H1 (cell line): ENCODE results near the gene TBX18. TPM values are rescaled to one million over a fixed set of nuclear protein-coding genes. Genes with fewer than 3 reads are reported as not detected.

Source experiments
- CTCF ChIA-PET: fragments of 300-600 bp; sonication (Branson Sonifier 250); formaldehyde crosslinking; loops from one replicate; lab custom pipeline; 2021; ENCODE audit not compliant: partially characterized antibody; lab: Charles Lee
- POLR2A ChIA-PET: fragments of 300-600 bp; sonication (Branson Sonifier 250); formaldehyde crosslinking; loops from one replicate; lab custom pipeline; 2021; ENCODE audit warnings: inconsistent platforms; ENCODE audit not compliant: partially characterized antibody; lab: Charles Lee
- DNase-seq, 2 experiments: peaks; one replicate each; pipeline versions ENCODE4 v3.0.0 to v3.0.0-alpha.2; 2010 to 2022; ENCODE audit warnings: low spot score in 2 of 2, low read depth in 1 of 2, mixed read lengths in 1 of 2
- FAIRE-seq: peaks from 2 replicates; lab custom pipeline; 2011; peaks lifted over from hg19 to GRCh38; lab: Jason Lieb, UNC
- H2AFZ ChIP-seq: 2 replicates; pipeline ENCODE4 v1.8.1; 2012; ENCODE audit warnings: low read length, inconsistent platforms
- H2AK5ac ChIP-seq: 2 replicates; pipeline ENCODE4 v1.6.1; 2013; ENCODE audit warnings: low read depth, low read length
- H2BK120ac ChIP-seq: replicated peaks from 2 replicates; pipeline ENCODE3; 2013; ENCODE audit warnings: low read depth, low read length, inconsistent platforms
- H2BK12ac ChIP-seq: 2 replicates; pipeline ENCODE4 v1.6.1; 2013; ENCODE audit warnings: low read depth, low read length
- H2BK15ac ChIP-seq: 2 replicates; pipeline ENCODE4 v1.6.1; 2013; ENCODE audit warnings: low read length
- H2BK20ac ChIP-seq: 2 replicates; pipeline ENCODE4 v1.6.1; 2013; ENCODE audit warnings: low read length
- H2BK5ac ChIP-seq: 2 replicates; pipeline ENCODE4 v1.6.1; 2013; ENCODE audit warnings: low read depth, low read length
- H3K14ac ChIP-seq: 2 replicates; pipeline ENCODE4 v1.6.1; 2013; ENCODE audit warnings: inconsistent platforms; ENCODE audit not compliant: insufficient read length
- H3K18ac ChIP-seq: 2 replicates; pipeline ENCODE4 v1.6.1; 2013; ENCODE audit warnings: low read length; ENCODE audit errors: extremely low read depth
- H3K23ac ChIP-seq: 2 replicates; pipeline ENCODE4 v1.6.1; 2013; ENCODE audit warnings: inconsistent platforms; ENCODE audit not compliant: insufficient read length
- H3K23me2 ChIP-seq: 2 replicates; pipeline ENCODE4 v1.6.1; 2013; ENCODE audit warnings: low read depth, low read length
- H3K27ac ChIP-seq: 2 replicates; pipeline ENCODE4 v1.6.1; 2011; ENCODE audit warnings: low read depth, low read length, inconsistent platforms
- H3K27me3 ChIP-seq, 4 experiments: replicated peaks in 1 of 4; 1 replicate in 1 of 4; 2 replicates in 3 of 4; pipeline versions ENCODE4 v1.6.1 to v1.8.1; 2011 to 2013; ENCODE audit warnings: low read length in 3 of 4, mild to moderate bottlenecking in 3 of 4, inconsistent platforms in 2 of 4, mixed read lengths in 2 of 4, moderate library complexity in 1 of 4; ENCODE audit not compliant: control insufficient read depth in 3 of 4, insufficient read depth in 3 of 4; ENCODE audit errors: extremely low read depth in 1 of 4
- H3K36me3 ChIP-seq, 4 experiments: 2 replicates each; pipeline versions ENCODE4 v1.6.1 to v1.8.1; 2011 to 2013; ENCODE audit warnings: mild to moderate bottlenecking in 4 of 4, low read length in 3 of 4, moderate library complexity in 2 of 4, control low read depth in 1 of 4, inconsistent platforms in 1 of 4; ENCODE audit not compliant: insufficient read depth in 4 of 4, control insufficient read depth in 2 of 4
- H3K4ac ChIP-seq: replicated peaks from 2 replicates; pipeline ENCODE3; 2013; ENCODE audit warnings: low read length, low read depth, mixed read lengths, inconsistent platforms; ENCODE audit not compliant: insufficient read length
- H3K4me1 ChIP-seq, 4 experiments: replicated peaks in 1 of 4; 1 replicate in 1 of 4; 2 replicates in 3 of 4; pipeline versions ENCODE4 v1.6.1 to v1.8.1; 2011 to 2013; ENCODE audit warnings: low read length in 3 of 4, inconsistent platforms in 2 of 4, mixed read lengths in 1 of 4; ENCODE audit not compliant: insufficient read depth in 4 of 4, control insufficient read depth in 3 of 4
- H3K4me2 ChIP-seq, 2 experiments: 2 replicates each; pipeline versions ENCODE4 v1.6.1 to v1.8.1; 2011 to 2013; ENCODE audit warnings: low read depth in 2 of 2, low read length in 2 of 2, control low read depth in 1 of 2, inconsistent platforms in 1 of 2, mild to moderate bottlenecking in 1 of 2; ENCODE audit not compliant: insufficient read depth in 1 of 2
- H3K4me3 ChIP-seq, 4 experiments: fragments of 200-600, 300-600 bp in 1 of 4; sonication (generic), shearing (Covaris generic), sonication (Bioruptor Twin) in 1 of 4; 2 replicates each; pipeline versions ENCODE4 v1.5.1 to v1.8.1; 2011 to 2016; ENCODE audit warnings: low read length in 4 of 4, low read depth in 3 of 4, control low read depth in 2 of 4, inconsistent platforms in 2 of 4, mild to moderate bottlenecking in 2 of 4, mixed read lengths in 1 of 4, moderate library complexity in 1 of 4; ENCODE audit not compliant: insufficient read depth in 2 of 4; ENCODE audit errors: extremely low read depth in 1 of 4
- H3K56ac ChIP-seq: replicated peaks from 2 replicates; pipeline ENCODE3; 2013; ENCODE audit warnings: low read depth, mild to moderate bottlenecking, mixed read lengths, low read length, inconsistent platforms; ENCODE audit not compliant: insufficient read length
- H3K79me1 ChIP-seq: 2 replicates; pipeline ENCODE4 v1.6.1; 2013; ENCODE audit warnings: low read depth, low read length, control low read depth
- H3K79me2 ChIP-seq, 2 experiments: 2 replicates each; pipeline versions ENCODE4 v1.6.1 to v1.8.1; 2012 to 2013; ENCODE audit warnings: low read length in 2 of 2, mild to moderate bottlenecking in 2 of 2, inconsistent platforms in 1 of 2; ENCODE audit not compliant: insufficient read depth in 2 of 2, control insufficient read depth in 1 of 2
- H3K9ac ChIP-seq, 4 experiments: replicated peaks in 1 of 4; 1 replicate in 1 of 4; 2 replicates in 3 of 4; pipeline versions ENCODE4 v1.6.1 to v1.8.1; 2011 to 2013; ENCODE audit warnings: low read depth in 3 of 4, low read length in 3 of 4, control low read depth in 2 of 4, mild to moderate bottlenecking in 2 of 4, moderate library complexity in 2 of 4, inconsistent platforms in 1 of 4; ENCODE audit errors: extremely low read depth in 1 of 4
- H3K9me3 ChIP-seq, 2 experiments: 2 replicates each; pipeline versions ENCODE4 v1.6.1 to v1.8.1; 2012 to 2013; ENCODE audit warnings: mild to moderate bottlenecking in 2 of 2, moderate library complexity in 2 of 2, control low read depth in 1 of 2, inconsistent platforms in 1 of 2, low read depth in 1 of 2, low read length in 1 of 2, mixed read lengths in 1 of 2; ENCODE audit not compliant: insufficient read depth in 2 of 2
- H4K20me1 ChIP-seq, 2 experiments: replicated peaks in 1 of 2; 2 replicates each; pipeline versions ENCODE3 to v1.8.1; 2011 to 2013; ENCODE audit warnings: inconsistent platforms in 2 of 2, low read length in 2 of 2, mild to moderate bottlenecking in 1 of 2; ENCODE audit not compliant: insufficient read depth in 2 of 2, control insufficient read depth in 1 of 2
- H4K5ac ChIP-seq: 2 replicates; pipeline ENCODE4 v1.6.1; 2013; ENCODE audit warnings: low read length, low read depth, mixed read lengths, inconsistent platforms; ENCODE audit not compliant: insufficient read length
- H4K8ac ChIP-seq: 2 replicates; pipeline ENCODE4 v1.8.0; 2013; ENCODE audit warnings: mild to moderate bottlenecking, moderate library complexity, low read length, inconsistent platforms; ENCODE audit not compliant: insufficient read depth; ENCODE audit errors: extremely low read depth
- H4K91ac ChIP-seq: replicated peaks from 2 replicates; pipeline ENCODE3; 2013; ENCODE audit warnings: low read length, mixed read lengths, inconsistent platforms; ENCODE audit not compliant: insufficient read length
- CREB1 ChIP-seq: IDR thresholded peaks from 2 replicates; pipeline ENCODE4 v1.6.1; 2012; ENCODE audit warnings: inconsistent platforms
- EP300 ChIP-seq, 2 experiments: IDR thresholded peaks; 1 replicate in 1 of 2; 2 replicates in 1 of 2; pipeline ENCODE4 v1.6.1; 2011 to 2012; ENCODE audit warnings: low read depth in 2 of 2, low read length in 2 of 2, mild to moderate bottlenecking in 2 of 2, borderline replicate concordance in 1 of 2, inconsistent platforms in 1 of 2, moderate library complexity in 1 of 2
- EZH2 ChIP-seq: fragments of 200-600 bp; sonication (generic); IDR thresholded peaks from 2 replicates; pipeline ENCODE4 v1.7.1; 2012; ENCODE audit warnings: low read depth, mild to moderate bottlenecking, moderate library complexity, low read length, inconsistent platforms; ENCODE audit not compliant: severe bottlenecking
- JUN ChIP-seq: IDR thresholded peaks from 2 replicates; pipeline ENCODE4 v1.6.1; 2011; ENCODE audit warnings: low read depth, mild to moderate bottlenecking, improper control_type of control experiment, low read length
- JUND ChIP-seq: IDR thresholded peaks from 2 replicates; pipeline ENCODE4 v1.6.1; 2011; ENCODE audit warnings: mild to moderate bottlenecking, improper control_type of control experiment, low read length
- MAFK ChIP-seq: IDR thresholded peaks from 2 replicates; pipeline ENCODE4 v1.6.1; 2012; ENCODE audit warnings: low read depth, mild to moderate bottlenecking, improper control_type of control experiment, low read length
- NRF1 ChIP-seq: IDR thresholded peaks from 2 replicates; pipeline ENCODE4 v1.6.1; 2011; ENCODE audit warnings: mild to moderate bottlenecking, low read depth, low read length, improper control_type of control experiment
- PHF8 ChIP-seq: fragments of 200-600 bp; sonication (generic); conservative IDR thresholded peaks from 2 replicates; pipeline ENCODE4 v1.7.1; 2012; ENCODE audit warnings: low read depth, mild to moderate bottlenecking, inconsistent platforms, low read length, moderate library complexity
- RFX5 ChIP-seq: IDR thresholded peaks from 2 replicates; pipeline ENCODE4 v1.6.1; 2011; ENCODE audit warnings: low read depth, low read length, improper control_type of control experiment, borderline replicate concordance
- RXRA ChIP-seq: IDR thresholded peaks from 2 replicates; pipeline ENCODE4 v1.6.1; 2011; ENCODE audit warnings: low read depth, mild to moderate bottlenecking, low read length, moderate library complexity; ENCODE audit not compliant: insufficient read depth
- SP4 ChIP-seq: IDR thresholded peaks from 2 replicates; pipeline ENCODE4 v1.6.1; 2012; ENCODE audit warnings: low read length, inconsistent platforms
- TAF7 ChIP-seq: optimal IDR thresholded peaks from 2 replicates; pipeline ENCODE3; 2011; ENCODE audit warnings: low read depth, mild to moderate bottlenecking, inconsistent platforms, low read length, moderate library complexity, borderline replicate concordance
- USF2 ChIP-seq: IDR thresholded peaks from 2 replicates; pipeline ENCODE4 v1.6.1; 2011; ENCODE audit warnings: low read length, improper control_type of control experiment
- ZNF274 ChIP-seq: IDR thresholded peaks from 2 replicates; pipeline ENCODE4 v1.7.0; 2012; ENCODE audit warnings: low read length, borderline replicate concordance; ENCODE audit errors: extremely low read depth
- WGBS, 2 experiments: shearing (Covaris generic) in 1 of 2; methylation state at CpG; one replicate each; pipeline versions ENCODE4 v1.1.6 to v1.1.7; 2013 to 2015; ENCODE audit warnings: low lambda C conversion rate in 2 of 2, mixed read lengths in 2 of 2, inconsistent platforms in 1 of 2, low coverage in 1 of 2, missing lambda C conversion rate in 1 of 2; ENCODE audit not compliant: insufficient replicate concordance in 2 of 2, insufficient coverage in 1 of 2, insufficient read length in 1 of 2; ENCODE audit errors: extremely low coverage in 1 of 2, missing lambda C conversion rate in 1 of 2; 5-methylcytosine and 5-hydroxymethylcytosine counted together
- polyA plus RNA-seq, 7 experiments: library from polyadenylated mRNA; depleted of rRNA in 3 of 7; stranded (reverse) in 5 of 7; unstranded in 2 of 7; fragments of >200 nt in 5 of 7; fragments of 200-250 nt in 2 of 7; gene quantifications; 1 replicate in 5 of 7; 2 replicates in 1 of 7; 4 replicates in 1 of 7; pipeline versions ENCODE4 v1.2.1 to v1.2.3, GENCODE V29; 2011 to 2013; ENCODE audit warnings: missing spikeins in 2 of 7, mixed read lengths in 2 of 7
- total RNA-seq: library from RNA; stranded (reverse); fragmentation: NEBNext Ultra II Directional; extraction: Animal tissue kit (Norgen Biotek cat#: 25700); gene quantifications from 2 replicates; pipeline ENCODE4 v1.2.1, GENCODE V29; 2021

The TBX18 gene
- total and polyA plus RNA-seq, 2 of the 8 experiments (the other 6 are each of a cell fraction or from before 2014, with no cell fraction given), result 0.02 TPM; not detected in 1

GRCh38 chr6:84719152-84719551 is 45.2 kb downstream of the TBX18 start:
- no peaks in the 10 kb centered on the region for H3K79me1 ChIP-seq
- no peak overlapping the region for H2BK20ac ChIP-seq
- no peak overlapping the region for H4K5ac ChIP-seq
- H3K27me3 ChIP-seq, result no peaks in the 10 kb centered on the region
- no peak overlapping the region for H4K8ac ChIP-seq
- H3K9me3 ChIP-seq, result no peaks in the 10 kb centered on the region; a peak in 1 of 4 replicates
- H2AFZ ChIP-seq, result no peak overlapping the region
- DNase-seq (no peak), FAIRE-seq (no peak)
- no peak overlapping the region for H3K14ac ChIP-seq
- H3K18ac ChIP-seq, result no peak overlapping the region
- ChIA-PET POLR2A (no interaction called here), CTCF (interaction anchor here (3.6 kb wide), 1 partner anchor 10 kb away, joined by 9 read pairs; no protein-coding TSS in a partner anchor)
- no peaks in the 10 kb centered on the region for H3K79me2 ChIP-seq
- no peaks in the 10 kb centered on the region for H3K36me3 ChIP-seq
- H3K27ac ChIP-seq, result no peak overlapping the region
- no peak overlapping the region for H2BK12ac ChIP-seq
- H3K9ac ChIP-seq, result no peak overlapping the region
- H3K4ac ChIP-seq, result no peak overlapping the region
- no peak overlapping the region for H3K4me2 ChIP-seq
- no peak overlapping the region for H3K56ac ChIP-seq
- H2BK5ac ChIP-seq, result no peak overlapping the region
- no peak overlapping the region for H3K23ac ChIP-seq
- WGBS, 2 experiments, result 80% methylated on average over 1 of the region's 2 CpGs; no CpG with 5 or more reads in 1 of the 2 experiments
- H2AK5ac ChIP-seq, result no peak overlapping the region
- H4K91ac ChIP-seq, result no peak overlapping the region
- H2BK15ac ChIP-seq, result no peak overlapping the region
- H4K20me1 ChIP-seq, result no peaks in the 10 kb centered on the region
- H3K4me3 ChIP-seq, result no peak overlapping the region
- no peaks in the 10 kb centered on the region; the same call in 1 of the 2 replicates for H3K23me2 ChIP-seq
- H3K4me1 ChIP-seq, result peaks cover 0 to 3% (median 0%) of the 10 kb centered on the region in 4 experiments; a peak in 1 of 7 replicates
- no peak overlapping the region for H2BK120ac ChIP-seq
- TF ChIP-seq SP4 (no peak), EZH2 (no peak), USF2 (no peak), TAF7 (no peak), MAFK (no peak), ZNF274 (no peak), NRF1 (no peak), CREB1 (no peak), EP300 (IDR thresholded peaks at IDR 0.05; ENCODE audit: borderline replicate concordance in 1 of 2, low read depth in 2 of 2, low read length in 2 of 2) (no peak), JUN (no peak), PHF8 (no peak), JUND (no peak), RXRA (no peak), RFX5 (no peak)
